ENCODE measurements around the gene SCAPER.
A peak's percentile ranks its signal among the peaks of the same experiment; 100 is the strongest.
"Not testable (repeated sequence)": the region's sequence is repeated elsewhere in the genome, so short reads cannot be mapped to it uniquely, and the experiment has no call there.

The SCAPER gene

GRCh38 chr15:76553102-76553501, 352.0 kb downstream of the SCAPER start:
- no peak for FAIRE-seq

- FAIRE-seq: no peak
These were observed 358.3 kb downstream of the SCAPER start for GRCh38 chr15:76546805-76547204.

DNA sequence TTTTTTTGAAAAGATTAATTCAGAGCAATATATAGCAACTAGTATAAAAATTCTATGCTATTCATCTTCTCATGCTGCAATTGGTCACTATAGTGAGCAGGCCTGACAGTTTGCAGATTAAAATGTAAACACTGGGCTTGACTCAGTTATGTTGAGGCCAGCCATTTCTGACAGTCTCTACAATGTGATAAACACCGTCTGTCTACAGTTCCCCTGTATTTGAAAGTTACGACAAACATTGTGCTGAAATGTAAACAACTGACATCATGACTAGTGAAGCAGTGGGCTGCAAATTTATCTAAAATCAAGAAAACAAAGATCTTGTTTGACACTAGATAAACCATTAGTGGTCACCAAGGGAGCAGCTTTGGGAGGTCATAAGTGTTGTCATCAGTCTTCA, 371.1 kb downstream of the SCAPER start:
- FAIRE-seq: no peak

DNA sequence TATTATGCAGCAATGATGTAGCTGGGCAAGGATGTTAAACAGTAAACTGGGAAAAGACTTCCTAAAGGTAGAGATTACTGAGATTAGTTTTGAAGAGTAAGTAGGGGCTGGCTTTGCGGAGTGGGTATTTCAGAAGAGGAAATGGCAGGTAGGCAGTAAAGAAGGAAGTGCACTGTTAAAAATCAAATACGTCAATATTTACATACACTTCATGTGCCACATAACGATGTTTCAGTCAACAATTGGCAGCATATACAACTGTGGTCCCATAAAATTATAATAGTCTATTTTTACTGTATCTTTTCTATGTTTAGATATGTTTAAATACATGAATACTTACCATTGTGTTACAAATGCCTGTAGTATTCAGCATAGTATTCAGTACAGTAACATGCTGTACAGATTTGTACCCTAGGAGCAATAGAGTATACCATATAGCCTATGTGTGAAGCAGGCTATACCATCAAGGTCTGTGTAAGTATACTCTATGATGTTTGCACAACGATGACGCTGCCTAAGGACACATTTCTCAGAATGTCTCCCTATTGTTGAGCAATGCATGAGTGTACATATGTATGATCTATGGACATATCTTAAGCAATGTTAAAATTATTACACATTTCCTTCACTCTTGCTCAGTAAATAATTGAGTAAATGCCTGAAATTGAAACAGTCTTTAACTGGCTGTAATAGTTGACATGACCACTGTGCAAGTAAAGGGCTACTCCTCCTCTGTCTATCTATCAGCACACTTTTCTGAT, 371.9 kb downstream of the SCAPER start:
- FAIRE-seq: no peak

GRCh38 chr15:76529911-76530310, 375.2 kb downstream of the SCAPER start:
- no peak for FAIRE-seq

GRCh38 chr15:76526111-76526510, 379.0 kb downstream of the SCAPER start:
- FAIRE-seq: no peak

DNA sequence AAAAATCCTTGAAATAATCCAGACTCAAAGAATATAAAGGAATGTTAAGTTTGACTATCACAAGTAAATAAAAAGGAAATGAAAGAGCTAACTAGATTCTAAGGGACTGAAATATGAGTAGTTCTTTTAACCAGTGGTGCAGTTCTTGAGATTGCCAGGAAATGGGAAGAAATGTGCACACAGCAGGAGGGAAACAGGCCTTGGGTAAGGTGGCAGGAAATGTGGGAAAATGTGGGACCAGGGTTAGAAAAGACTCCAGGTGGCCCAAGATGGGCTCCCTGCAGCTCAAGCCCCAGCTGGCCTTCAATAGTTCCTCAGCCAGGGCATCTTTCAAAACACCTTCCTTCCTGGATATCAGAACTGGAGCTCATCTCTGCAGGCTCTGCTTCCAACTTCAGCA, 387.2 kb downstream of the SCAPER start:
- FAIRE-seq: no peak

DNA sequence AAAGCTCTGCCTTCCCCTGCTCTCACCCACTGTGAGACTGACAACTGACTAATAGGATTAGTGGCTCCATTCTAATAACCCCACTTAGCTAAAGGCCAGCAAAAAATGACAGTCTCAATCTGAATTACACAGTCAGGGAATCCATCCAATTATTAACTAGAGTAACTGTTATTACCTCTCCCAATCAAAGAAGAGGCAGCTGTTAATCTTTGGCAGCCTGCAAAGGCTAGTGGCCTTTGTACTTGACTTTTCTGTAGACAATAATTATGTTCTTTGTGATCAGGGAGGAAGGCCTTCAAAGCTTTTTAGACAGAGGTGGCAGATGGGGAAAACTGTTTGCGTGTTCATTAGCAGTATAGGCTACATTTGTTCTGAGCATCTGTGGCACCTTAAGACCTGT, 390.9 kb downstream of the SCAPER start:
- FAIRE-seq: no peak

DNA sequence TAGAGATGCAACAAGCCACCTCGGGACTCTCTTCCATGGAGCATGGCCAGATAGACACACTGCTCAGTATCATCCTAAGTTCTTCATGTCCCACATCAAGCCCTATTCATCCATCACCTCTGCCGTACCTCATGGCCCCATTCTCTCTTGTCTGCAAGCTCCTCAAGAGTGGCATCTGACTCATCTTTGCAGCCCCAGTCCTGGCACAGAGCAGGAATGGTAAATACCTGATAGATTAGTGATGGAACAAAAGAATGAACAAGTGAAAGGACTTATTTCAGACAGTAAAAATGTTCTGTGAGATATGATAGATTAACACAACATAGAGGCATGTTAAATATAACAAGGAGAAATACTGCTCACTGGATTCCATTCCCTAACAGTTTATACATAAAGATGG, 392.2 kb downstream of the SCAPER start:
- no peak for FAIRE-seq

- FAIRE-seq: not testable (repeated sequence)
These were observed 394.5 kb downstream of the SCAPER start for GRCh38 chr15:76510663-76511062.

DNA sequence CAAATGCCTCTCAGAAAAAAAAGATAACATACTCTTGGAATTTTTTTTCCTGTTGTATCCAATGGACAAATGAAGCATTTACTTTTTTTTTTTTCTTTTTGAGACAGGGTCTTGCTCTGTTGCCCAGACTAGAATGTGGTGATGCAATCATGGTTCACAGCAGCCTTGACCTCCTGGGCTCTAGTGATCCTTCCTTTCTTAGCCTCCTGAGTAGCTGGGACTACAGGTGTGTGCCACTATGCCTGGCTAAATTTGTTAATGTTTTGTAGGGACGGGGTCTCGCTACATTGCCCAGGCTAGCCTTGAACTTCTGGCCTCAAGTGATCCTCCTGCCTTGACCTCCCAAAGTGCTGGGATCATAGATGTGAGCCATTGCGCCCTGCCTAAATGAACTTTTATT, 401.3 kb downstream of the SCAPER start:
- no peak for FAIRE-seq

DNA sequence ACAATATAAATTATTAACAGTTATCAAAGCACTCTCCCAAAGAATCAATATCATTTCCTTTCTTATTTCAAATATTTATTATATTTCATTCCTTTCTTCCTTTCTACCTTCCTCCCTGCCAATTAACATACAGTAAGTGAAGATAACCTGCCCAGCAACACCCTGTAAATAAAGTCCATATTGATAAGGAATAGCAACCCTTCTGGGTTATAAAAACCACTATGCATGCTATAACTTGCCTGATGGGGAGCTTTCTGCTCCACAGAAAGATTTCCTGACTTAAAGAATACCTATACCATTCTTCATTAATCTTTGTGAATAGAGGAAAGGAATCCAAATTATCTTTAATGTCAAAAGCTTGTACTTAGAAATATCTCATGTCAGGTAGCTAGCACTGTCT, 402.0 kb downstream of the SCAPER start:
- no peak for FAIRE-seq

GRCh38 chr15:76502678-76503077, 402.5 kb downstream of the SCAPER start:
- no peak for FAIRE-seq

DNA sequence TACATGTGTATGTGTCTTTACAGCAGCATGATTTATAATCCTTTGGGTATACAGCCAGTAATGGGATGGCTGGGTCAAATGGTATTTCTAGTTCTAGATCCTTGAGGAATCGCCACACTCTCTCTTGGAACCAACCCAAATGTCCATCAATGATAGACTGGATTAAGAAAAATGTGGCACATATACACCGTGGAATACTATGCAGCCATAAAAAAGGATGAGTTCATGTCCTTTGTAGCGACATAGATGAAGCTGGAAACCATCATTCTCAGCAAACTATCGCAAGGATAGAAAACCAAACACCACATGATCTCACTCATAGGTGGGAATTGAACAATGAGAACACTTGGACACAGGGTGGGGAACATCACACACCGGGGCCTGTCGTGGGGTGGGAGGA, 403.0 kb downstream of the SCAPER start:
- FAIRE-seq: not testable (repeated sequence)

DNA sequence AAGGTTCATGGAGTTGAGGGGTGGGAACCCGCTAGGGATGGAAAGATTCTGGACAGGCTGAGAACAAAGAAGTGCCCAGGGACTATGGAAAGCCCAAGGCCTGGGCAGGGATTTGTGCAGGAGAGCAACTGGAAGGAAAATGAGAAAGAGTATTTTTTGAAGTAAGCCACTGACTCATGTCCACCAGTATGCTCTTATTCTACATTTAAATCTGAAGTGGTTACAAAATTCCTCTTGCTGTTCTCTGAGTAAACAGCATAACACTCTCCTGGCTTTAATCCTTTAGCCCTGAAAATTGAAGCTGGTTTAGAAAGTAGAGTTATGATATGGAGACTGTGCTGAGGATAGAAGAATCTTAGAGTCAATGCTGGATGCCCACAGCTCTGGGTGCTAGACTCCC, 403.4 kb downstream of the SCAPER start:
- FAIRE-seq: no peak

DNA sequence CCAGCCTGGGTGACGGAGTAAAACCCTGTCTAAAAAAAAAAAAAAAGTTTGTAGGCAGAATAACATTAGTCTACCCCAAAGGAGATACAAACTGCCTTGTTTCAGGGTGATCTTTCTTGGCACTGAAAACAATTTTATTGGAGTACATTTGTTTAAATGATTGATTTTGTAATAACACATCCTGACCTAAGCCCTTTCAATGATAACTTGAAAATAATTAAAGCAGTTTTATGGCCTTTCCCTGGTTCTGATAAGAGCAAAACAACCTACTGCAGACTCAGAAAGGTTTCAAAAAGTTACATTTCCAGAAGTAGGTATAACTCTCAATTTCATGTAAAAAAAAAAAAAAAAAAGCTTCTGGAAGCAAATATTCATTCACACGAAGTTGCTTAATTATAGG, 404.1 kb downstream of the SCAPER start:
- FAIRE-seq: no peak

DNA sequence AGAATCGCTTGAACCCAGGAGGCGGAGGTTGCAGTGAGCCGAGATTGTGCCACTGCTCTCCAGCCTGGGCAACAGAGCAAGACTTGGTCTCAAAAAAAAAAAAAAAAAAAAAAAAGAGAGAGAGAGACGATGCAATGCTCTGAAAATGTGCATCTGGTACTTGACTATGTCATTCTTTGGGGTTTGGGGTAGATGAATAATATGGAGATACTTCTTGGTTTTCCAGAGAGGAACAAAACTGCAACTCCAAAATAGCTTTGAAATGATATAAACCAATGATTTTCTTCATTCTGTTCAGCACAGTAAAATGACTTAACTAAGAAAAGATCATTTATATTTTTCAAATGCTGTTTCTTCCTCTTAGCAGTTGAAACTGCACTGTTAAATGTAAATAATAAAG, 409.7 kb downstream of the SCAPER start:
- no peak for FAIRE-seq

DNA sequence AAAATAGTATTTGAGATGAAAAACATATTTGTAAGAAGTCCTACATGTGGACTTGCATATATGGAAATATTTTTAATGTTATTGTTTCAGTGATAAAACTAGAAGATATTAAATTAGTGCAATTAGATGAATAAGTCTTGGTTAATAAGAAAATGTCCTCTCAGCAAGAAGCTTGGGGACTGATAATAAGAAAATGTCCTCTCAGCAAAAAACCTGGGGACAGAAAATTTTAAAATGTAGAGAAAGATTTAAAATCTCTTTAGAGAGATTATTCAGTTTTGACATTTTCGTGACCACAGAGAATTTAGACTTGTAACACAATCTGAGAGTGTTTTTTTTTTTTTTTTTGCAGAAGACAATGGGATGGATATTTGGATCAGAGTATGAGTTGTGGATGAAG, 412.6 kb downstream of the SCAPER start:
- FAIRE-seq: no peak

DNA sequence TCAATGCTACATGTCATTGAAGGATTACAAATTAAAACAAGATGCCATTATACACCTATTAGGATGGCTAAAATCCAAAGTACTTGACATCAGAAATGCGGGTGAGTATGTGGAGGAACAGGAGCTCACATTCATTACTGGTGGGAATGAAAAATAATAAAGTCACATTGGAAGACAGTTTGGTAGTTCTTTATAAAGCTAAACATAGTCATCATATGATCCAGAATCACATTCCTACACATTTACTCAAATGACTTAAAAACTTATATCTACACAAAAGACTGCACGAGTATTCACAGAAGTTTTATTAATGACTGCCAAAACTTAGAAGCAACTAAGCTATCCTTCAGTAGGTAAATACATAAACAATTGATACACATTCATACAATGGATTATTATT, 421.4 kb downstream of the SCAPER start:
- no peak for FAIRE-seq

DNA sequence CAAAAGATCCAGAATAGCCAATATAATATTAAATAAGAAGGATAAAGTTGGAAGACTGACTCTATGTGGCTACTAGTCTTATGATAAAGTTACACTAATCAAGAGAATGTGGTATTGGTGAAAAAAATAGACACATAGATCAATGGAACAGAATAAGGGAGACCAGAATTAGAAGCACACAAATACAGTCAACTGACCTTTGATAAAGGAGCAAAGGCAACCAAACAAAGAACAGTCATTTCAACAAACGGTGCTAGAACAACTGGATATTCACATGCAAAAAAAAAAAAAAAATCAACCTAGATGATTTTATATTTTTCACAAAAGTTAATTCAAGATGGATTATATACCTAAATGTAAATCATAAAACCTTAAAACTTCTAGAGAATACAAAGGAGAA, 422.1 kb downstream of the SCAPER start:
- no peak for FAIRE-seq

DNA sequence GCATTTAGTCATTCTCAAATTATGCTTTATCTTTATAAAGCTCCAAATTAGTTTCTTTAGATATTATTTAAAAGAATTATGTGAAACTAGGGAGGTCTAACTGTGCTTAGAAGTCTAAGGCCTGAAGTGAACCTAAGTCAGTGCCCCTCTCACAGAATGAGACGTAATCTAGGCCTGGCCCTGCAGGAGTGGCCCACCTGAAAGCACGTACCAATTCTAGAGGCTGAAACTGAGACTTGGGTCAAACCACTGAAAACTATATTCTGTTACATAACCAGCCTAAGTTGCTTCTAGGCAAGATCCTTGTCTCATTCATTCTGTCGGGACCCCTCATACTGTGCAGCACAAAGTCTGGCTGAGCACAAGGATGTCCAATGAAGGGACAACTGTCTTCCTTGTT, 424.9 kb downstream of the SCAPER start:
- no peak for FAIRE-seq

DNA sequence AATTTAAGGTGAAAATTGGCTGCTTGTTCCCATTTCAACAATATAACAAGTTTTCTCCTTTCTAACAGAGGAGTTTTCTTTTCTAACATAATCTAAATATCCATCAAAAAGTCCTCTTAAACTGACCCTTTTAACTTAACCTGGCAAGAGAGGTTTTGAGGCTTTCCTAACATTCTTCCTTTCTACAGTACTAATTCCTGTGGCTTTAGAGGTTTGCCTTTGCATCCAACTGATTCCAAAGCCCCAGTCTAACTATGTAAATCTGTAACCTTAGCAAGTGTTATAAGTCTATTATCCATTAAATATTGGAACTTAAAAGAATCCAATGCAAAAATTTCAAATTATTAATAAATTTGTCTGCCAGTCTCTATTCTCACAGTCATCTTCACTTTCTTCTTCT, 434.4 kb downstream of the SCAPER start:
- FAIRE-seq: no peak

DNA sequence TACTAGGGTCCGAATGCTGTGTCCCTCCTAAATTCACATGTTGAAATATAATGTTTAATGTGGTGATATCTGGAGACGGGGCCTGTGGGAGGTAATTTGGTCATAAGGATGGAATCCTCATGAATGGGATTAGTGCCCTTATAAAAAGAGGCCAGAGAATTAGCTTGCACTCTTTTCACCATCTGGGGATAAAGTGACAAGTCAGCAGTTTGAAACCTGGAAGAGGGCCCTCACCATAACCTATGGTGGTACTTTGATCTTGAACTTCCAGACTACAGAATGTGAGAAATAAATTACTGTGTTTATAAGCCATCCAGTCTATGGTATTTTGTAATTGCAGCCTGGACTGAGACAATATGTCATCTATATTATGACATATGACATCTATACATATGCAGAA, 436.4 kb downstream of the SCAPER start:
- FAIRE-seq: no peak

DNA sequence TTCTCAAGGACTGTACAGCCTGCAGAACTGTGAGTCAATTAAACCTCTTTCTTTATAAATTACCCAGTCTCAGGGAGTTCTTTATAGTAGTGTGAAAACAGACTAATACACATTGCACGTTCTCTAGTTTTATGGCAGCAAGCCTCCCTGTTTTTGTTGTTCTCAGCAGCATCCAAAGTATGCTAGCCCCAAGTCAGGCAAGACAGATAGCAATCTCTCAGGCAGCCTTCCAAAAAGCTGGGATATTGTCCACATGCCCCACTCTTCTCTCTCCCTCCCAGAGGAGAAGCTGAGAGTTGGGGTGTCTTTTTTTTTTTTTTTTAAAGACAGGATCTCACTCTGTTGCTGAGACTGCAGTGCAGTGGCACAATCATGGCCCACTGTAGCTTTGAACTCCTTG, 438.0 kb downstream of the SCAPER start:
- FAIRE-seq: peak; percentile 94

DNA sequence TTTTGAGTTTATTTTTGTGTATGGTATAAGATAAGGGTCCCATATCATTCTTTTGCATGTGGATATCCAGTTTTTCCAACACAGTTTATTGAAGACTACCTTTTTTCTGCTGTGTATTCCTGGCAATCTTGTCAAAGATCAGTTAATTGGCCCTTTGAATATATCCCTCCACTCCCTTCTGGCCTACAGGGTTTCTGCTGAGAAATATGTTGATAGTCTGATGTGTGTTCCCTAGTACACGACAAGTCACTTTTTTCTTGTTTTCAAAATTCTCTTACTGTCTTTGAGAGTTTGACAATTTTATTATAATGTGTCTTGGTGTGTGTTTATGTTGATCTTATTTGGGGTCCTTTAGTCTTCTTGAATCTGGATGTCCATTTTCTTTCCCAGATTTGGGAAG, 439.4 kb downstream of the SCAPER start:
- no peak for FAIRE-seq
